Endodermal cell (in vitro differentiated cells): ENCODE data around the gene GPR25. TPM values are rescaled to one million over a fixed set of nuclear protein-coding genes. Genes with fewer than 3 reads are reported as not detected.

Experiments
- DNase-seq: peaks from one replicate; pipeline ENCODE4 v3.0.0-alpha.2; 2017
- H3K27ac ChIP-seq: 2 replicates; pipeline ENCODE4 v1.5.1; 2013; ENCODE audit warnings: mild to moderate bottlenecking, low read depth, low read length, moderate library complexity
- H3K27me3 ChIP-seq: 2 replicates; pipeline ENCODE4 v1.6.1; 2013; ENCODE audit warnings: mild to moderate bottlenecking, low read length, moderate library complexity; ENCODE audit not compliant: insufficient read depth, control insufficient read depth, poor library complexity, severe bottlenecking
- H3K36me3 ChIP-seq: 2 replicates; pipeline ENCODE4 v1.7.0; 2013; ENCODE audit warnings: mild to moderate bottlenecking, low read length, moderate library complexity; ENCODE audit not compliant: control insufficient read depth, insufficient read depth
- H3K4me1 ChIP-seq: one replicate; pipeline ENCODE4 v1.7.0; 2013; ENCODE audit warnings: low read length; ENCODE audit not compliant: control insufficient read depth, insufficient read depth
- H3K4me3 ChIP-seq: 2 replicates; pipeline ENCODE4 v1.5.1; 2013; ENCODE audit warnings: mild to moderate bottlenecking, low read length, moderate library complexity
- H3K9ac ChIP-seq: 2 replicates; pipeline ENCODE4 v1.6.1; 2013; ENCODE audit warnings: mild to moderate bottlenecking, low read length, moderate library complexity; ENCODE audit not compliant: poor library complexity, severe bottlenecking; ENCODE audit errors: extremely low read depth
- H3K9me3 ChIP-seq: 2 replicates; pipeline ENCODE4 v1.6.1; 2013; ENCODE audit warnings: mild to moderate bottlenecking, low read length, moderate library complexity; ENCODE audit not compliant: control insufficient read depth
- H3K27ac Mint-ChIP-seq: 2 replicates; pipeline ENCODE4 v1.8.0; 2020; ENCODE audit warnings: mixed read lengths
- H3K27me3 Mint-ChIP-seq: 2 replicates; pipeline ENCODE4 v1.8.0; 2021; ENCODE audit warnings: mild to moderate bottlenecking, mixed read lengths; ENCODE audit not compliant: insufficient read depth
- H3K36me3 Mint-ChIP-seq: 2 replicates; pipeline ENCODE4 v1.8.0; 2020; ENCODE audit warnings: low read depth, mixed read lengths
- H3K4me1 Mint-ChIP-seq: 2 replicates; pipeline ENCODE4 v1.8.0; 2020; ENCODE audit warnings: mixed read lengths
- H3K4me3 Mint-ChIP-seq: 2 replicates; pipeline ENCODE4 v1.8.0; 2020; ENCODE audit warnings: mild to moderate bottlenecking, moderate library complexity, mixed read lengths
- H3K9me3 Mint-ChIP-seq: 2 replicates; pipeline ENCODE4 v1.8.0; 2020; ENCODE audit warnings: mild to moderate bottlenecking, mixed read lengths
- WGBS, 2 experiments: methylation state at CpG; one replicate each; pipeline versions ENCODE4 v1.1.5 to v1.1.7; 2013; ENCODE audit warnings: missing lambda C conversion rate in 2 of 2, mixed read lengths in 1 of 2; ENCODE audit not compliant: insufficient coverage in 1 of 2, insufficient read length in 1 of 2; 5-methylcytosine and 5-hydroxymethylcytosine counted together
- total RNA-seq, 2 donors: library from RNA; stranded (reverse); fragmentation: NEBNext Ultra II Directional in 1 of 2; extraction: Animal tissue kit (Norgen Biotek cat#: 25700) in 1 of 2; gene quantifications; 2 replicates in 1 of 2; 3 replicates in 1 of 2; pipeline ENCODE4 v1.2.1, GENCODE V29; 2021
- TF ChIP-seq, protein P1 (sequence below): fragments of 200-600 bp; sonication (generic); conservative IDR thresholded peaks from 2 replicates; pipeline ENCODE4 v1.5.0; 2021; ENCODE audit warnings: antibody characterized with exemption, mild to moderate bottlenecking

GPR25 gene
- total RNA-seq, 2 donors from 2014 or later: not detected

DNA sequence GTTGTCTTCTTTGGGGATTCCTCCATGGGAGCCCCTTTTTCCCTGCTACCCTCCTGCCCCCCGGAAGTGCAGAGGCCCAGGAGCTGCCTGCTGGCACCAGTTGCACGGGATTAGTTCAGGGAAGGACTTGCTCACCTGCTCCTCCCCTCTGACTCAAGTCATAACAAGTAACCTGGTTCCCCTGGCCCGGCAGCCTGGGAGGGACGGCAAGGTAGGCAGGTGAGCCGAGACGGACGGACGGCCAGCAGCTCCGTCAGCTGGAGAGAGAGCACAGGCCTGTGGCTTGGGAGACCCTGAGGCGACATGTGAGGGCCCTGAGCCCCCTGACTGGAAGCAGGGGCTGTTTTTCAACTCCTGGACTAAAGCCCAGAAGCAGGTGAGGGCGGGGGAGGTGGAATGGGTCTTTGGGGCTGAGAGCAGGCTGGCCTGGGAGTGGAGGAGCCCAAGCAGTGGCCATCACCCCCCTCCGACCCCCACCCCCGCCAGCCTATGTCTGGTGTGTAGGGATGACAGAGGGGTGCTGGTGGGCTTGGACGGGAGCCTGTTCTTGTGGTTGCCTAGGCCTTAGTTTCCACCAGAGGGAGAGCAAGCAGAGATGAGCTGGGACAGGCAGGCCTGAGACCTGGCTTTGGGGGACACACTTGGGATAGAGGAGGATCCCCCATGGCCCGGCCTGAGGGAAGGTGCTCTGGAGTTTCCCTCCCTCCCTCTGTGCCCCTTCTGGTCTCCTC lies 22.1 kb downstream of the GPR25 start, which contains the start of gene INAVA:
Gene INAVA (plus strand): TSS at position 189 of the 731 bp plus-strand sequence. CDS start 3,501 bp downstream, outside the sequence.
- DNase-seq: peak; percentile 68
- Histone ChIP-seq H3K27ac (no peak within 1 kb of the TSS), H3K9ac (peak within 1 kb of the TSS; percentile 99), H3K4me1 (peaks cover 44% of the 10 kb centered on the region), H3K27me3 (no peaks in the 10 kb centered on the region), H3K36me3 (peaks cover 9% of the 10 kb centered on the region), H3K4me3 (peak within 1 kb of the TSS; percentile 91), H3K9me3 (no peaks in the 10 kb centered on the region)
- Mint-ChIP-seq H3K4me1 (peaks cover 56% of the 10 kb centered on the region), H3K4me3 (peak within 1 kb of the TSS; percentile 93), H3K27ac (peak within 1 kb of the TSS; percentile 90), H3K9me3 (no peaks in the 10 kb centered on the region), H3K36me3 (peaks cover 22% of the 10 kb centered on the region), H3K27me3 (no peaks in the 10 kb centered on the region)
- 80 to 92% methylated on average over 9 to 15 of the region's 15 CpGs for WGBS, 2 experiments
- TF ChIP-seq, protein P1, sequence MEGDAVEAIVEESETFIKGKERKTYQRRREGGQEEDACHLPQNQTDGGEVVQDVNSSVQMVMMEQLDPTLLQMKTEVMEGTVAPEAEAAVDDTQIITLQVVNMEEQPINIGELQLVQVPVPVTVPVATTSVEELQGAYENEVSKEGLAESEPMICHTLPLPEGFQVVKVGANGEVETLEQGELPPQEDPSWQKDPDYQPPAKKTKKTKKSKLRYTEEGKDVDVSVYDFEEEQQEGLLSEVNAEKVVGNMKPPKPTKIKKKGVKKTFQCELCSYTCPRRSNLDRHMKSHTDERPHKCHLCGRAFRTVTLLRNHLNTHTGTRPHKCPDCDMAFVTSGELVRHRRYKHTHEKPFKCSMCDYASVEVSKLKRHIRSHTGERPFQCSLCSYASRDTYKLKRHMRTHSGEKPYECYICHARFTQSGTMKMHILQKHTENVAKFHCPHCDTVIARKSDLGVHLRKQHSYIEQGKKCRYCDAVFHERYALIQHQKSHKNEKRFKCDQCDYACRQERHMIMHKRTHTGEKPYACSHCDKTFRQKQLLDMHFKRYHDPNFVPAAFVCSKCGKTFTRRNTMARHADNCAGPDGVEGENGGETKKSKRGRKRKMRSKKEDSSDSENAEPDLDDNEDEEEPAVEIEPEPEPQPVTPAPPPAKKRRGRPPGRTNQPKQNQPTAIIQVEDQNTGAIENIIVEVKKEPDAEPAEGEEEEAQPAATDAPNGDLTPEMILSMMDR: peak; percentile 56

DNA sequence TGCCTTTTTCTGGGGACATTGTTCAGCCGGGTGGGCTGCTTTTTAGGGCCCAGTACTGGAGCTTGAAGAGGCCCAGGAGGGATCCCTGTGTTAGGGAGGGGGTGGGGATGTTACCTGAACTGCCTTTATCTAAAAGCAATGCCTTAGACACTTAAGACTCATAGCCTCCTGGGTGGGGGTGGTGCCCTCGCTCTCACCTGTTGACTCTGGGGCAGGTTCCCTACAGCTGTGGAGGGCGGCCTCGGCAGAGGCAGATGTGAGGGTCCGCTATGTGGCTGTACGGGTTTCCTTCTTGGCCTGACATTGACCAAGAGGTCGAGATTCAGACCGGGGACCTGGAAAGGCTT lies 22.6 kb downstream of the GPR25 start:
- peaks cover 25% of the 10 kb centered on the region for H3K36me3 Mint-ChIP-seq
- Histone ChIP-seq H3K4me3 (peak overlapping the region; percentile 65), H3K9me3 (no peaks in the 10 kb centered on the region), H3K27ac (no peak overlapping the region), H3K27me3 (no peaks in the 10 kb centered on the region), H3K36me3 (peaks cover 9% of the 10 kb centered on the region), H3K9ac (no peak overlapping the region), H3K4me1 (peaks cover 44% of the 10 kb centered on the region)
- H3K27ac Mint-ChIP-seq: peak overlapping the region; percentile 90
- peaks cover 55% of the 10 kb centered on the region for H3K4me1 Mint-ChIP-seq
- no peaks in the 10 kb centered on the region for H3K27me3 Mint-ChIP-seq
- H3K9me3 Mint-ChIP-seq: no peaks in the 10 kb centered on the region
- peak overlapping the region; percentile 93 for H3K4me3 Mint-ChIP-seq
- no peak for DNase-seq
- WGBS, 2 experiments: 81 to 90% methylated on average over 7 to 8 of the region's 8 CpGs
- TF ChIP-seq, protein P1: no peak

DNA sequence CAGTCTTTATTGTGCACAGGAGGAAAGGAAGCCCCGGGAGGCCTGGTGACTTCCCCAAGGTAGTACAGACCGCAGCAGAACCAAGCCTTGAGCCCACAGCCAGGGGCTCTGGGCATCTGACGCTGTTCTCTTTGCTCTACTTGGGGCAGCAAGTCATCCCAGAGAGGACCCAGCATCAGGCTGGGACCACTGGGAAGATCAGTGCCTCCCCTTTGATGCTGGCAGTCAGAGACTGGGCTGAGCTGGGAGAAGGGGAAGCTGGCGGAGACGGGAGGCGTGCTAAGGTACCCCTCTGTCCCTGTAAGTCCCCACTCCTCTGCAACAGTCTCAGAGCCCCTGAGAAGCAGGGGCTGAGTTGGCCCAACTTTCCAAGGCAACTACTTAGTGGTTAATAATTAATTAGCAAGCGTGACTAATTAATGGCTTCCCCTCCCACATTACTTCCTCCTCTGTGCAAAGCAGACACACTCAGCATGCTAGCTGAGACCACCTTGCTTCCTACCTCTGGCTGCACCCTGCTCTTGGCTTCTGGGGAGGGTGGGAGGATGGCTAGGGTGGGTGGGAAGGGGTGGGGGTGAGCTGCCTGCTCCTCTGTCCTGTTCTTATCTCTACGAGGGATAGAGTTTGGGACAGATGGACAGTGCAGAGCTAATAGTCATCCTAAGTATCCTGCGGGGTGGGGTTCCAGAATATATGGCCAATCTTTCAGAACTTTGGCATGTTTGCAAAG lies 23.2 kb downstream of the GPR25 start:
- Histone ChIP-seq H3K27ac (no peak overlapping the region), H3K4me1 (peaks cover 44% of the 10 kb centered on the region), H3K9me3 (no peaks in the 10 kb centered on the region), H3K27me3 (no peaks in the 10 kb centered on the region), H3K36me3 (peaks cover 9% of the 10 kb centered on the region), H3K4me3 (peak overlapping the region; percentile 65), H3K9ac (peak overlapping the region; percentile 3)
- Mint-ChIP-seq H3K27ac (peak overlapping the region; percentile 90), H3K4me1 (peaks cover 52% of the 10 kb centered on the region), H3K36me3 (peaks cover 29% of the 10 kb centered on the region), H3K27me3 (no peaks in the 10 kb centered on the region), H3K9me3 (no peaks in the 10 kb centered on the region), H3K4me3 (peak overlapping the region; percentile 93)
- TF ChIP-seq, protein P1: no peak
- 87% methylated on average over 4 to 9 of the region's 9 CpGs for WGBS, 2 experiments
- no peak for DNase-seq
